ENCODE measurements around the gene ZNF24.

Gene ZNF24
- 260 to 266 reads per million in 2 donors for total RNA-seq

GRCh38 chr18:35343936-35344735, at the start of gene ZNF24:
TSS of gene ZNF24 (minus strand) at chr18:35344420. CDS start at chr18:35340650, 3,770 bp downstream.
- DNase-seq, result peak; percentile 87

- DNase-seq, result no peak
These were observed 49.5 kb upstream of the ZNF24 start for GRCh38 chr18:35393716-35394115.

- DNase-seq, result no peak
These were observed 48.2 kb upstream of the ZNF24 start for GRCh38 chr18:35392375-35392774.

GRCh38 chr18:35390951-35391700, 46.9 kb upstream of the ZNF24 start:
- DNase-seq, result no peak

- no peak for DNase-seq
These were observed 44.9 kb upstream of the ZNF24 start for GRCh38 chr18:35389095-35389618.

DNA sequence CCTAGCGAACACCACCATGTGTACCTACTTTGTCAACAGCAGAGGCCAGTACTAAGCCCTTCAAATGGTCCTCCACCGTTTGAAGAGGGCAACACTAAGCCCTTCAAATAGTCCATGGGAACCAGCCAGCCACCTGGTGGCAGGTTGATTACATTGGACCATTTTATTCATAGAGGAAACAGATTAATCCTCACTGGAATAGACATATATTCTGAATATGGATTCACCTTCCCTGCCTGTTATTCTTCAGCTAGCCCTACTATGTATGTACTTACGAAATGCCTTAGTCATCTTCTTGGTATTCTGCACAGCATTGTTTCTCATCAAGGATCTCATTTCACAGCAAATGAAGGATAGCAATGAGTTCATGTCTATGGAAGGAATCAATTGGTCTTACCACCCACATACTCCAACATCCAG, 42.9 kb upstream of the ZNF24 start:
- DNase-seq, result no peak

DNA sequence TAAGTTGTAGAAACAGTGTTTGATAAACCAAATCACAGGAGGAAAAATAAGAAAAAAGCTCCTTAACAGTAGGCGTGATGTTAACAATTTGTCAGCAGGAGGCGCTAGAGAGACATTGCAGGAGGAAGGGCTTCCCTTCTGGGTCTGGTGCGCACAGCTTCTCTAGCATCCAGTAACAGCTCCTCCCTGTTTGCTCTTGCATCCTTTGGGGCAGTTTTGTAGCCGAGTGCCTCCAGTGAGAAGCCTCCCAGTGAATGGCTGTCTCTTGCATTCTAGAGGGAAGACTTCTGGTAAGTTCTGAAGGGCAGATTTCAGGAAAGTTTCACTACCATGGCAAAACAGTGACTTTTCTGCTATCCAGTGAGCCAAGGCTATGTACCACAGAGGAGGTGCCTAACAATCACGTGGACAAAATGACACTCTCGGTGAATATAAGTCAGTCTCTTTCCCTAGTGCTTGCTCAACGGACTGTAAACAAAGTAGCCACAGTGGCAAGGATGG, 42.4 kb upstream of the ZNF24 start:
- no peak for DNase-seq

DNA sequence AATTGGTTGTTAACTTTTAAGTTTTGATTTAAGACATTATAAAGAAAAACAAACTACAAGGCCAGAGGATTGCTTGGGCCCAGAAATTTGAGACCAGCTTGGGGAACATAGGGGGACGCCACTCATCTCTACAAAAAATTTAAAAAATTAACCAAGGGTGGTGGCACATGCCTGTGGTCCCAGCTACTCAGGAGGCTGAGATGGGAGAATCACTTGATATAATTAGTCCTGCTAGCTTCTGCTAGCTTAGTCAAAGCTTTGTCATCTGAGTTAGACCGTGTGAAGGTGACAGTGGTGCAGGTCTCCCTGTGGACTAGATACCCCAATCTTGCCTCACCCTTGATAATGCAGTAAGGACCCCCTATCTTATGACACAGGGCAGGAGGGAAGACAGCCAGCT, 38.9 kb upstream of the ZNF24 start:
- DNase-seq, result no peak

GRCh38 chr18:35379421-35379820, 35.2 kb upstream of the ZNF24 start:
- no peak for DNase-seq

- DNase-seq, result no peak
These were observed 34.3 kb upstream of the ZNF24 start for GRCh38 chr18:35378574-35378896.

DNA sequence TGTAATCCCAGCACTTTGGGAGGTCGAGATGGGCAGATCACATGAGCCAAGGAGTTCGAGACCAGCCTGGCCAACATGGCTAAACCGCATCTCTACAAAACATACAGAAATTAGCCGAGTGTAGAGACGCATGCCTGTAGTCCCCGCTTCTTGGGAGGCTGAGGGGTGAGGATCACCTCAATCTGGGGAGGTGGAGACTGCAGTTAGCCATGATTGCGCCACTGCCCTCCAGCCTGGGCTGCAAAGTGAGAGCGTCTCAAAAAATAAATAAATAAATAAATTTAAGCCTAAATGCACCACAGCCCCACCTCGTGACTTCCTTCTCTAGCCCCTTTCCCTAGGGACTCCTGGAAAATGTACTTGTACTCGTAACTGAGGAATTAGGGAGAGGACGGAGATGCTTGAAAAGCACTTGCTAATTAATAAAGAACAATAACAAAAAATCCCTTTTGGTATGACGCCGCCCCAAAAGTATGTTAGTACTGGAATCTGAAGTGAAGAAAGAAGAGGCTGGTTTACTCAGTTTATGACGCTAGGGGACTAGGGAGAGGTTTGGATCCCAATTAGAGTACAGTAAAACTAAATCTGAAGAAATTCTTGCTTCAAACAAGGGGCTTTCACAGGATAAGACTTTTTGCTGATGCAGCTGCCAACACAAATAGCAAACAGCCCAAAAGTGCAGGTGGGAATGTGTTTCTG, 33.8 kb upstream of the ZNF24 start:
- no peak for DNase-seq

DNA sequence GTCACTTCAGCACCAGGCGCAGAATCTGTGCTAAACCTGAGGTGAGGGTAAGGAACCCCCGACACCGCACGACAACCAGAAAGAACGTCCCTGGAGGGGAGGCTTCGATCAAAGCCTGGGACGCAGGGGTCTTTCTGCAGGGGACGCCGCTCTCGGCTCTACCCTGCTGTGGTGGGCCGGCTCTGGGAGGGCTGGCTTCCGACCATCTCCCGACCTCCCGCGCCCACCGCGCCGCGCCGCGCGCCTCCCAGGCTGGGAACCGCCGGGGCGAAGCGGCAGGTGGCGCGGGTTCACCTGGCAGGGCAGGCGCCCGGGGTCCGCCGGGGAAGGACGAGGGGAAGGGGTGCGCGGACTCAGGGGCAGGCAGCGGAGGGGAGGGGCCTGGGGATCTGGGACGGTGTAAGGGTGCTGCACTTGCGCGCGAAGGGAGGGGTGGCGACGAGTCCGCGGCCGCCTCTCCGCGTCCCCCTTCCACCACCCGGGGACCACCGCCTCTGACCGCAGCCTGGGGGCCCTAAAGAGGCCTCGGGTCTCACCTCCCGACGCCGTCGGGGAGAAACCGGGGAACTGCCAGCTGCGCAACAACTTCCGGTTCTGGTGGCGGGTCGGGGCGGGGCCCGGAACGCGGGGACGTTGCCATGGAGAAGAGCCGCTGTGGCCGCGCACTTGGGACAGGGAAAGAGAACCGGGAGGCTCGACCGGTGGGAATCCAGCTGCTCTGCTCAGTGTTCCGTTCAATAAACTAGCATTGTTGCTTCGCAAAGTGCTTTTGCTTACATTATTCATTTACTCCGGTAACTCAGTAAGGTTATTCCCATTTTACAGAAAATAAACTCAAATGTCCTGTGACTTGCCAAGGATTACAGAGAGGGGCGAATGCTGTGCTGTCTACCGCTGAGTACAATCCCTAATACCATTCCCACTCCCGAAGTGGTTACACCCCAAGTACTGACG, 32.8 kb upstream of the ZNF24 start, which contains the start of gene ZNF396:
TSS of gene ZNF396 (minus strand) at position 596 of the 954 bp plus-strand sequence. CDS start 3,045 bp downstream, outside the sequence.
- DNase-seq, result peak; percentile 48

DNA sequence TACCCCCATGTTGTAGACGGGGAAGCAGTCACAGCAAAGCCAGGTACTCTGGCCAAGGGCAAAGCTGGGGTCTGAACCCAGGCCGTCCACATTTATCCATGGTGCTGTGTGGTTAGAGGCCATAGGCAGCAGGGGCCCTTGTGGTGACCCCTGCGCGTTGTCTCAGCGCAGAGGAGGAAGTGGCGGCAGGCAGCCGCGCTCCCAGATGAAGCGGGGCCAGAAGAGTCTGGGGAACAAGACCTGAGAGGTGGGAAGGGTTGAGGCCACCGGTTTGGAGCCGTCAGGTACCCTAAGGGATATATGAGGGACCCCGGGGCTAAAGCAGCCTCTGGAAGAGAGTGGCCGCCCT, 32.1 kb upstream of the ZNF24 start:
- DNase-seq, result peak; percentile 5

- DNase-seq, result no peak
These were observed 30.5 kb upstream of the ZNF24 start for GRCh38 chr18:35374708-35375107.

- no peak for DNase-seq
These were observed 27.4 kb upstream of the ZNF24 start for GRCh38 chr18:35371412-35372195.

DNA sequence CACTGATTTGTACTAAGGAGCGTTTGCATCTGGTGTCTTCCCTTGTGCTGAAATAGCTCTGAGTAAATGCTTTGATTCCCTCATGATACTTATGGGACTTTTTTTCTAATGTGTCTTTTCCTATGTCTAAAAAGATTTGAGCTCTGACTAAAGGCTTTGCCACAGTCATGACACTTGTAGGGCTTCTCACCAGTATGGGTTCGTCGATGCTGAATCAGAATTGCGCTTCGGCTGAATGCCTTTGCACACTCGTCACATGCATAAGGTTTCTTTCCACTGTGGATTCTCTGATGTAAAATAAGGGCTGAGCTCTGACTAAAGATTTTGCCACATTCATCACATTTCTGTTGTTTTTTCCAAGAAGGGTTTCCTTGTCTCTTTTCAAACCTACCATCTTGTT, 24.9 kb upstream of the ZNF24 start:
- no peak for DNase-seq

DNA sequence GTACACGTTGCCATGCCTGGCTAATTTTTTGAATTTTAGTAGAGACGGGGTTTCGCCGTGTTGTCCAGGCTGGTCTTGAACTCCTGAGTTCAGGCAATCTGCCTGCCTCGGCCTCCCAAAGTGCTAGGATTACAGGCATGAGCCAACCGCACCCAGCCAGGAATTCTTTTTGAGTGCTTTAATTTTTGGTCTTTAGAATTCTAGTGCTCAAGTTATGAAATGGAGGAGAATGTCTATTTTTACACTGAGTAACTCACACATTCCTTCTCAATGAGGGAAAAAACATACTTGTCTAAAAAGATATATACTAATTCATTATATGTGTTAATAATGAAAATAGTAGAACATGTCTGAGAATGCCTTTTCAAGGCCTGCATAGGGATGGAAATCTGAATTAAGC, 24.4 kb upstream of the ZNF24 start:
- no peak for DNase-seq

DNA sequence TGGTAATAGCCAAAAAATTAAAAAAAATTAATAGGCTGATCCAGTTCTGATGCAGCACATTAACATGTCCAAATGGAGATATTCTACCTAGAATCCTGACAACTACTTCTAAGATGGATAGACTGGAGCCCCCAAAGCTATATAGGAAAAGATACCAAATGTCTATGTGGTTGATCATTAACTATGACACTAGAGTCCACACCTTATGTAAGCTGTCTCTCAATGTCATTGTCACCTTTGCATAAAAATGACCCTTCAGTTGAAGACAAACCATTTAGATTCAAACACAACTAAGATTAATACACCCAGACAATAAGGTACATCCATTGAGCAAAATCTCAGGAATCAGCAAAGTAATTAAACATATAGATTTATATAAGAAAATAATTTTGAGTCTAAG, 18.3 kb upstream of the ZNF24 start:
- no peak for DNase-seq

GRCh38 chr18:35361570-35362321, 17.5 kb upstream of the ZNF24 start:
- DNase-seq, result no peak

- no peak for DNase-seq
These were observed 11.0 kb upstream of the ZNF24 start for GRCh38 chr18:35355140-35355618.

Data from activated gamma-delta T cell (primary cell).